ENCODE results near the gene LCE4A. TPM values are rescaled to one million over a fixed set of nuclear protein-coding genes. Genes with fewer than 3 reads are reported as not detected.
"Not testable (repeated sequence)": the region's sequence is repeated elsewhere in the genome, so short reads cannot be mapped to it uniquely, and the experiment has no call there.

LCE4A gene
- total RNA-seq, 2 donors from 2014 or later = not detected

- no peak overlapping the region for H3K27ac ChIP-seq
- ATAC-seq (ENCODE audit: insufficient number of reproducible peaks, low FRiP score, low read depth) = no peak
- TF ChIP-seq CTCF (IDR thresholded peaks at IDR 0.05) = no peak
- no peak for DNase-seq (ENCODE audit: low spot score)
- H3K4me1 ChIP-seq (ENCODE audit: control insufficient read depth in 1 of 2, low read depth in 2 of 2) = no peaks in the 10 kb centered on the region
- no peaks in the 10 kb centered on the region for H3K36me3 ChIP-seq
- H3K4me3 ChIP-seq = no peak overlapping the region
- H3K9me3 ChIP-seq = no peaks in the 10 kb centered on the region
- no peaks in the 10 kb centered on the region for H3K27me3 ChIP-seq (replicated peaks; ENCODE audit: insufficient read depth)
Observed at GRCh38 chr1:152679459-152679858, 28.5 kb upstream of the LCE4A start.

- H3K27ac ChIP-seq = no peak overlapping the region
- no peaks in the 10 kb centered on the region for H3K4me1 ChIP-seq (ENCODE audit: control insufficient read depth in 1 of 2, low read depth in 2 of 2)
- no peaks in the 10 kb centered on the region for H3K9me3 ChIP-seq
- no peak for TF ChIP-seq CTCF (IDR thresholded peaks at IDR 0.05)
- ATAC-seq (ENCODE audit: insufficient number of reproducible peaks, low FRiP score, low read depth) (no peak), DNase-seq (ENCODE audit: low spot score) (no peak)
- H3K27me3 ChIP-seq (replicated peaks; ENCODE audit: insufficient read depth) = no peaks in the 10 kb centered on the region
- no peak overlapping the region for H3K4me3 ChIP-seq
- H3K36me3 ChIP-seq = no peaks in the 10 kb centered on the region
Observed at GRCh38 chr1:152681616-152682015, 26.3 kb upstream of the LCE4A start.

- Histone ChIP-seq H3K4me1 (ENCODE audit: control insufficient read depth in 1 of 2, low read depth in 2 of 2) (no peaks in the 10 kb centered on the region), H3K36me3 (no peaks in the 10 kb centered on the region), H3K4me3 (no peak overlapping the region), H3K27me3 (replicated peaks; ENCODE audit: insufficient read depth) (no peaks in the 10 kb centered on the region), H3K9me3 (no peaks in the 10 kb centered on the region), H3K27ac (no peak overlapping the region)
- DNase-seq (ENCODE audit: low spot score) = no peak
- ATAC-seq (ENCODE audit: insufficient number of reproducible peaks, low FRiP score, low read depth) = no peak
- TF ChIP-seq CTCF (IDR thresholded peaks at IDR 0.05) = no peak
Observed at GRCh38 chr1:152683846-152684245, 24.1 kb upstream of the LCE4A start.

DNA sequence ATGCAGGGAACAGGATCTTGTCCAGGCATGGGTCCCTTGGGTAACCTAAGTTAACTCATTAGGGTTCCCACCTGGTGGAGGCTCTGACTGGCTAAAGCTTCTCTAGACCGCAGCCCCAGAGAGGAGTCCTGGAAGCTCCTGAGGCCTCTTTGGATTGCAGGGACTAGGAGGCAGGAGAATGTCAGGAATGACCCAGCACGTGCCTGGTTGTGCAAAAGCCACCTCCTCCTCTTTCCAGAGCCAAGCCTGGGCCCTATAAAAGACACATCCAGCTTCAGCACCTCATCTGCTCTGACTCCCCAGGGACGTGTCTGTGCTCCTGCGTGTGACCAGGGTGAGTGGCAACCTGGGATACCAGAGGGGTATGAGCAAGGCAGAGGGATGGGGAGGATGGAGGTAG is 22.1 kb upstream of the LCE4A start, which contains the start of gene LCE2B:
Gene LCE2B (plus strand): TSS at position 301 of the 400 bp plus-strand sequence. CDS start 721 bp downstream, outside the sequence.
- H3K4me3 ChIP-seq; H3K4me1 ChIP-seq (ENCODE audit: control insufficient read depth in 1 of 2, low read depth in 2 of 2); H3K27ac ChIP-seq; H3K9me3 ChIP-seq; DNase-seq (ENCODE audit: low spot score); ATAC-seq (ENCODE audit: insufficient number of reproducible peaks, low FRiP score, low read depth); H3K27me3 ChIP-seq (replicated peaks; ENCODE audit: insufficient read depth); H3K36me3 ChIP-seq: not testable (repeated sequence)

GRCh38 chr1:152697701-152698600 is 10.0 kb upstream of the LCE4A start, which contains the start of gene LCE2A:
Gene LCE2A, plus strand, starts transcription at chr1:152698345. Its CDS starts 557 bp downstream, at chr1:152698902.
- DNase-seq (ENCODE audit: low spot score) (no peak), ATAC-seq (ENCODE audit: insufficient number of reproducible peaks, low FRiP score, low read depth) (no peak)
- H3K27ac ChIP-seq = no peak within 1 kb of the TSS
- no peaks in the 10 kb centered on the region for H3K9me3 ChIP-seq
- H3K36me3 ChIP-seq = no peaks in the 10 kb centered on the region
- no peak for TF ChIP-seq CTCF (IDR thresholded peaks at IDR 0.05)
- no peak within 1 kb of the TSS for H3K4me3 ChIP-seq
- no peaks in the 10 kb centered on the region for H3K27me3 ChIP-seq (replicated peaks; ENCODE audit: insufficient read depth)
- H3K4me1 ChIP-seq (ENCODE audit: control insufficient read depth in 1 of 2, low read depth in 2 of 2) = no peaks in the 10 kb centered on the region

All from thoracic aorta (tissue), 2 donors.